ENCODE data around the gene TECPR2.

The TECPR2 gene

GRCh38 chr14:102464006-102464405 is 101.3 kb downstream of the TECPR2 start:
- TF ChIP-seq CTCF (IDR thresholded peaks at IDR 0.05; ENCODE audit: insufficient read depth, low read length, missing control alignments), result no peak
- H3K4me3 ChIP-seq (ENCODE audit: low read depth, low read length), result no peak overlapping the region
- DNase-seq (ENCODE audit: low read depth, low spot score), result no peak
- POLR2A ChIA-PET, result no interaction called here
- CTCF ChIA-PET, result interaction anchor here (0.9 kb wide), 1 partner anchor 26 kb away, joined by 4 read pairs; no protein-coding TSS in a partner anchor

DNA sequence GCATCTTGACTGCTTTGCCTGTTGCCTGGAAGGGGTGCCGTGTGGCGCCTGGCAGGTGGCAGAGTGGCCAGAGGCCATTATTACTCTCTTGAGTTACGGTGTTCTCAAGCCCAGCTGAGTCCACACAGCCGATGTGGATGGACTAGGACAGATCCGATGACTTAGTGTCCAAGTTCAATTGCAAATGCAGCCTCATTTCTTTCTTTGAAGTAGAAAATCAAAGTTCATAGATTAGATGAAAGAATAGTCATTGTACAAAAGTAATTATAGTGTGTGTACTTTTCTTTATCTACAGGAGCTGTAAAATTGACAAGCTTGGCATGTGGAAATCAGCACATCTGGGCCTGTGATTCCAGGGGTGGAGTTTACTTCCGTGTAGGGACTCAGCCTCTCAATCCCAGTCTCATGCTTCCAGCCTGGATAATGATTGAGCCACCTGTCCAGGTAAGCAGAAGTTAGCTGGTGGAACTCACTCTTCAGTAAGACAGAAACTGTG is 102.2 kb downstream of the TECPR2 start:
- no peak for DNase-seq (ENCODE audit: low read depth, low spot score)
- no peak for TF ChIP-seq CTCF (IDR thresholded peaks at IDR 0.05; ENCODE audit: insufficient read depth, low read length, missing control alignments)
- ChIA-PET CTCF (interaction anchor here (0.9 kb wide), 1 partner anchor 27 kb away, joined by 4 read pairs; no protein-coding TSS in a partner anchor), POLR2A (no interaction called here)
- no peak overlapping the region for H3K4me3 ChIP-seq (ENCODE audit: low read depth, low read length)

- no peak overlapping the region for H3K4me3 ChIP-seq (ENCODE audit: low read depth, low read length)
- DNase-seq (ENCODE audit: low read depth, low spot score), result no peak
- ChIA-PET POLR2A (no interaction called here), CTCF (interaction anchor here (1.5 kb wide), 1 partner anchor 31 kb away, joined by 6 read pairs; no protein-coding TSS in a partner anchor)
- no peak for TF ChIP-seq CTCF (IDR thresholded peaks at IDR 0.05; ENCODE audit: insufficient read depth, low read length, missing control alignments)
Measured at GRCh38 chr14:102469261-102469660, 106.5 kb downstream of the TECPR2 start.

DNA sequence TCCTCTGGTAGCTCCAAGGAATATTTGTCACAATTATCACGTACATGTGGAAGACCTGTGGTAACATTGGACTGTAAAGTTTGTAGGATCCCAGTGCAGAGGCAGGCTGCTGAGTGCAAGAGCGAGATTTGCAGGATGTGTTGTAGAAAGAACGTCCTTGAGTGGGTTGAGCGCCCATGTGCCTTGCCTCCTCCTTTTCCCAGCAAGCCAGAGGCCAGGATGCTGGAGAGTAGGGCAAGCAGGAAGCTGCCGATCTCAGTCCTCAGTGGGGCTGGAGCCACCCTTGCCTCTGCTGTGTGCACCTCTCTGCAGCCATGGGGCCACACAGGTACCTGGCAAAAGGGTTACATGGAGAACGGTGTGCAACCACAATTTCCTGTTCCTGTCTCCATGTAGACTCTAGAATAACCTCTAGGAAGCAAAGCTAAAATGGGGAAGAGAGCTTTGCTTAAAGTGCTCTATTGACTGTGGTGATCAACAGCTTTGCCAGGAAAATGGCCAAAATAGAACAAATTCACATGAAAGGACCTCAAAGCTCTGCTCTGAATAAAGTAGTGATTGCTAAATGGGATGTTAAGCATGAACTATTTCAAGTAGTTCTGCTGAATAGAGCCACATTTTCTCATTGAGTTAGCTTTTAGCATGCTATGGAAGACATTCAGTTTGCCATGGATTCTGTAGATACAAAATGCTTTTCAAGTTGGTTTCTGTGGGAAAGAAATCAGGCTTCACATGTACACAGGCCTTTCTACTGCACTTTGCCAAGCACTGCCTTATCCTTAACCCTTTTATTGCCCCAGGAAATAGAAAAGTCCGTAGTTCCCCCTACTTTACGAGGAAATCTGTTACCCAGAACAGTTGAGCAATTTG is 109.4 kb downstream of the TECPR2 start:
- ChIA-PET POLR2A (no interaction called here), CTCF (interaction anchor here (0.7 to 1.6 kb wide), 3 partner anchors 34 to 44 kb away, joined by 3 to 9 read pairs (median 3); no protein-coding TSS in a partner anchor)
- H3K4me3 ChIP-seq (ENCODE audit: low read depth, low read length), result no peak overlapping the region
- DNase-seq (ENCODE audit: low read depth, low spot score), result no peak
- TF ChIP-seq CTCF (IDR thresholded peaks at IDR 0.05; ENCODE audit: insufficient read depth, low read length, missing control alignments), result no peak

GRCh38 chr14:102472791-102473150 is 110.0 kb downstream of the TECPR2 start:
- no peak for TF ChIP-seq CTCF (IDR thresholded peaks at IDR 0.05; ENCODE audit: insufficient read depth, low read length, missing control alignments)
- no peak overlapping the region for H3K4me3 ChIP-seq (ENCODE audit: low read depth, low read length)
- CTCF ChIA-PET, result interaction anchor here (0.6 to 1.6 kb wide), 3 partner anchors 25 to 43 kb away, joined by 3 to 9 read pairs (median 3); no protein-coding TSS in a partner anchor
- POLR2A ChIA-PET, result no interaction called here
- DNase-seq (ENCODE audit: low read depth, low spot score), result no peak

- H3K4me3 ChIP-seq (ENCODE audit: low read depth, low read length), result no peak overlapping the region
- TF ChIP-seq CTCF (IDR thresholded peaks at IDR 0.05; ENCODE audit: insufficient read depth, low read length, missing control alignments), result no peak
- no peak for DNase-seq (ENCODE audit: low read depth, low spot score)
- ChIA-PET CTCF (interaction anchor here (1.4 kb wide), 1 partner anchor 42 kb away, joined by 3 read pairs; no protein-coding TSS in a partner anchor), POLR2A (no interaction called here)
Measured at GRCh38 chr14:102473559-102473958, 110.8 kb downstream of the TECPR2 start.

Data from AG04449 (cell line).